GM10248 (cell line): ENCODE results near the gene ABCA3.

ENCODE experiments used
- CTCF ChIA-PET: fragments of 300-600 bp; sonication (Branson Sonifier 250); formaldehyde crosslinking; extraction: SDS; loops from one replicate; lab custom pipeline; 2021; ENCODE audit warnings: antibody characterized with exemption; lab: Yijun Ruan, JAX
- POLR2A ChIA-PET: fragments of 350-650 bp; sonication (Branson Sonifier 250); formaldehyde crosslinking; extraction: SDS; loops from one replicate; lab custom pipeline; 2020; ENCODE audit warnings: antibody characterized with exemption; lab: Yijun Ruan, JAX
- DNase-seq: peaks from one replicate; pipeline ENCODE4 v3.0.0; 2012; ENCODE audit errors: extremely low spot score
- TF ChIP-seq, protein P1 (sequence below): IDR thresholded peaks from 2 replicates; pipeline ENCODE4 v1.5.1; 2012; ENCODE audit warnings: mild to moderate bottlenecking, low read depth; ENCODE audit errors: extremely low read depth, missing control alignments, control extremely low read depth

ABCA3 gene

DNA sequence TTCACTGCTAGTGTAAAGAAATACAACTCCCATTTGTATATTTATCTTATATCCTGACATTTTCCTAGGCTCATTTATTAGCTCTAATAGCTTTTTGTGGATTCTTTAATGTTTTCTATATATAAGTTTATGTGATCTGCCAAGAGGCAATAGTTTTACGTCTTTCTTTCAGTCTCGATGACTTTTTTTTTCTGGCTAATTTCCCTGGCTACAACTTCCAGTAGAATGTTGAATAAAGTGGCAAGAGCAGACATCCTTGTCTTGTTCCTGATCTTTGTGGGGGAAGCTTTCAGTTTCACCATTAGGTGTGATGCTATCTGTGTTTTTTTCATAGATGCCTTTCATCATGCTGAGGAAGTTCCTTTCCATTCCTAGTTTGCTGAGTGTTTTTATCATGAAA, 43.9 kb upstream of the ABCA3 start:
- TF ChIP-seq, protein P1, sequence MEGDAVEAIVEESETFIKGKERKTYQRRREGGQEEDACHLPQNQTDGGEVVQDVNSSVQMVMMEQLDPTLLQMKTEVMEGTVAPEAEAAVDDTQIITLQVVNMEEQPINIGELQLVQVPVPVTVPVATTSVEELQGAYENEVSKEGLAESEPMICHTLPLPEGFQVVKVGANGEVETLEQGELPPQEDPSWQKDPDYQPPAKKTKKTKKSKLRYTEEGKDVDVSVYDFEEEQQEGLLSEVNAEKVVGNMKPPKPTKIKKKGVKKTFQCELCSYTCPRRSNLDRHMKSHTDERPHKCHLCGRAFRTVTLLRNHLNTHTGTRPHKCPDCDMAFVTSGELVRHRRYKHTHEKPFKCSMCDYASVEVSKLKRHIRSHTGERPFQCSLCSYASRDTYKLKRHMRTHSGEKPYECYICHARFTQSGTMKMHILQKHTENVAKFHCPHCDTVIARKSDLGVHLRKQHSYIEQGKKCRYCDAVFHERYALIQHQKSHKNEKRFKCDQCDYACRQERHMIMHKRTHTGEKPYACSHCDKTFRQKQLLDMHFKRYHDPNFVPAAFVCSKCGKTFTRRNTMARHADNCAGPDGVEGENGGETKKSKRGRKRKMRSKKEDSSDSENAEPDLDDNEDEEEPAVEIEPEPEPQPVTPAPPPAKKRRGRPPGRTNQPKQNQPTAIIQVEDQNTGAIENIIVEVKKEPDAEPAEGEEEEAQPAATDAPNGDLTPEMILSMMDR: no peak
- CTCF ChIA-PET: no interaction called here
- DNase-seq: no peak
- POLR2A ChIA-PET: no interaction called here

DNA sequence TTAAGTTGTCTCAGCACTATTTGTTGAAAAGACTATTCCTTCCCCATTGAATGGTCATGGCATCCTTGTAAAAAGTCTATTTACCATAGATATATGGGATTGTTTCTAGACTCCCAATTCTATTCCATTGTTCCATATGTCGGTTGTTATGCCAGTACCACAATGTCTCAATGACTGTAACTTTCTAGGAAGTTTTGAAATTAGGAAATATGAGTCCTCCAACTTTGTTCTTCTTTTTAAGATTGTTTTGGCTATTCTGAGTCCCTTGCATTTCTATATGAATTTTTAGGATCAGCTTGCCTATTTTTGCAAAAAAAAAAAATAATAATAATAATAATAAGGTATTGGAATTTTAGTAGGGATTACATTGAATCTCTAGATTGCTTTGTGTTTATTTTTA, 43.0 kb upstream of the ABCA3 start:
- ChIA-PET CTCF (no interaction called here), POLR2A (no interaction called here)
- no peak for DNase-seq
- TF ChIP-seq, protein P1: no peak

DNA sequence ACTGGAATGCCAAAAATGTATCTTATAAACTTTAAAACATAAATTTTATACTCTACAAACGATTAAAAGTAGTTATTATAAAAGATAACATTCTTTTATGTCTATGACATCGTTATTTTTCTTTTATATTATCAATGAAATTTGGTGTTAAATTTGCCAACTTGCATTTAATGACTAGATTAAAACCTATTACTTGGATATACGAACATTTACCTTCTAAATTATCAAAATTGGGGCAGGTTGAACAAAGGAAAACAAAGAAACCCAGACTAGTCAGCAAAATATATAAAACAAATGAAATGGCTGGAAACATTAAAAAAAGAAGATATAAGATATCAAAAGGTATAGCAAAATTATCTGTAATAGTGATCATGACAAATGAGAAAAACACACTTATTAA, 34.1 kb upstream of the ABCA3 start:
- TF ChIP-seq, protein P1: no peak
- DNase-seq: no peak

DNA sequence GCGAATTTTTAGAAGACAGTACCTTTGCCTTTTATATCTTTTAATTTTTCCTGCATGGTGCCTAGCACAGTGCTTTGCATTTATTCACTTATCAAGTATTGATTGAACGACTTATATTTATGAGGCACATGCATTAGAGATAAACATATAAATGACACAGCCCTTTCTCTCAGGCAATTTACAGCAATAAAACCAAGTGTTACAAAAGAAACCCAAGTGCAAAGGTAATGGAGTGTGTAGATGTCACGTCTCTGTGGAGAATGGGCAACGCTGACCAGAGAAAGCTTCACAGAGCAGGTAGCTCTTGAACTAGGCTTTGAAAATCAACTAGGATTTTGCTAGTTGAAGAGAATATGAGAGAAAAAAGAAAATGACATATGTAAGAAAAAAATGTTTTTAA, 32.6 kb upstream of the ABCA3 start:
- CTCF ChIA-PET: interaction anchor here (1.4 to 1.7 kb wide), 2 partner anchors 18 to 50 kb away, joined by 4 to 6 read pairs; no protein-coding TSS in a partner anchor
- TF ChIP-seq, protein P1: no peak
- DNase-seq: no peak
- POLR2A ChIA-PET: no interaction called here

More for the DNA sequence above, 34.1 kb upstream of the ABCA3 start:
- CTCF ChIA-PET: interaction anchor here (1.4 to 1.7 kb wide), 2 partner anchors 16 to 48 kb away, joined by 4 to 6 read pairs; no protein-coding TSS in a partner anchor
- POLR2A ChIA-PET: no interaction called here

DNA sequence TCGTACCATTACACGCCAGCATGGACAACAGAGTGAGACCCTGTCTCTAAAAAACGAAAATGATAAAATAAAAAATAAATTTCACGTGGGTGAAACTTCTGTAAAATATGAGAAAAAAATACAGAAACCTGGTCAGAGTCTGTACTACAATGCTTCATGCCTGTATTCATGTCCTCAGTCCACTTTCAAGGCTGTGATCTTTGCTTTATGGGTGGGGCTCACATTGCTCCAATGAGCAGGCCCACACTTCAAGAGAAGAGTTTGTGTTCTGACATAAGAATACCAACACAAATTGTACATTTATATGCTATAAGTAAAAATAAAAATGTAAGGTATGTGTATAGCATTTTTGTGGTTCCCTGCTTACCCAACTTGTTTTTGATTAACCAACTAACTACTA, 32.2 kb upstream of the ABCA3 start:
- POLR2A ChIA-PET: no interaction called here
- CTCF ChIA-PET: no interaction called here
- no peak for DNase-seq
- TF ChIP-seq, protein P1: no peak

DNA sequence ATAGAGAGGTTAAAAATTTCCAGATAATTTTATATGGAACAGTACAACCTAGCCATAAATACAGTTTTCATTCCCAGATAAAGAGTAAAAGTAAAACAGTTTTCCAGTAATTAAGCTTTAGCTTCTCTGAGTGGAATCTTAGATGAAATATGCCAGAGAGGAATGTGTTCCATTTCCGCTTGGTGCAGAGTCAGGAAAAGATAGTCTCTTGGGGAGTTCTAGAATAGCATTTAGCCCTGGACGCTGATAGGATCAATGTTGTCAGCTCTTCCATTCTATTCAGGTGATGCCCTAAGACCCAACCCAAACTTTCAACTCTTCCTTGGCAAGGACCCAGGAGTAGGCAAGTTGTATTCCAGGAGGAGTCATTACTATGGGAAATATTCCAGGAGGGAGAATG, 30.9 kb upstream of the ABCA3 start:
- ChIA-PET POLR2A (no interaction called here), CTCF (no interaction called here)
- DNase-seq: no peak
- TF ChIP-seq, protein P1: no peak

DNA sequence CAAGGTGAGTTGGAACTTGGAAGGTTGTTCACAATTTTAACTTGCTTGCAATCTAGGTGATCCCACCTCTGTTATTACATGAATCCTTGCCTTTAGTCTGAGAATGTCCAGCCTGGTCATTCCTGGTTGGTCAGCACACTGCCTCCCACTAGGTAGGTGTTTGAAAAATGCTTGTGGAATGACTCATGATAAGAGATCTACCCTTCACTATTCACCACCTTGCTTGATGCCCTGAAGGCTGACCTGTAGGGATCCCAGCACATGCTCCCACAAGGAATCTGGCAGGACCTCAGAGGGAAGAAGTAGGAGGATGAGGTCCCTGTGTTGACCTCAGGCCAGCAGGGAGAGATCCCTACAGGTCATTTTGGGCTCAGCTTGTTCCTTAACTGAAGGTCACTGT, 30.2 kb upstream of the ABCA3 start:
- POLR2A ChIA-PET: no interaction called here
- CTCF ChIA-PET: no interaction called here
- TF ChIP-seq, protein P1: no peak
- DNase-seq: no peak
